ENCODE data around the gene BHLHE23. TPM values are rescaled to one million over a fixed set of nuclear protein-coding genes. Genes with fewer than 3 reads are reported as not detected.

BHLHE23 gene
- total RNA-seq, 1 donor, result not detected

DNA sequence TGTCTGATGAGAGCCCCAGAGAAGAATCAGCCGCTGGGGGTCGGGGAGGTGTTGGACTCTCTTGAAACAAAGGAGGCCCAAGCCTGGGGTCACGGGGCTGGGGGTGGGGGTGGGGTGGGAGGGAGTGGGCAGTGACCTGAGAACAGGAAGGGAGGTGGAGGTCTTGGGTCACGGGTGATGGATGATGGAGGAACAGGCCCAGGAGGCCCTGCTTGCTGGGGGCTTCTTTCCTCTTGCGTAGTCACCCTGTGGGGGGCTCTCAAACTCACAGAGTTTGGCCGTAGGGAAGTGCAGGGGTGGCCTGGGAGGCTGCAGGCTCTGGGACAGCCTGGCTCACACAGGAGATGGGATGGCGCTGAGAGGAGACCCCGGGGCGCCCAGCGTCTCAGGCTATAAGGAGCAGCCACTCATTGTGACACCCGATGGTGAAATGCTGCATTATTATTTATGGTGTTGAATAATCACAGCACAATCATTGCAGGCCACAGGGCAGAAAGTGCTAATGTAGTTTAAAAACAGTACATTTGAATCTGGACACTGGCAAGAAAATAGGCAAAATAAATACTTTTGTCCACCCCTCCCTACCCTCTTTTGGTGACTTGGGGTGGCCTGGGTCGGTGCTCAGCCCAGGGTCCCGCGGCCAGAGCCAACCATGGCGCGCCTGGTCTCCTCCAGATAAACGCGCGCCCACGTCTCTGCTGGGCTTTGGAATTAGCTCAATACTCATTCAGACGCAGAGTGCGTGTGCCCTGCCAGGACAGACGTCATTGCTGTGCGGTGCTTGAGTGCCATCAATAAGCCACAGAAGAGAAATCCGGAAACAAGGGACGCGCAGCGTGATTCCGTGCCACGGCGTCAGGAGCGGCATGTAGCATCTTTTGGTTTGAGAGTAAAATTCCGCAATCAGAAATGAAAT, 27.3 kb upstream of the BHLHE23 start:
- no peaks in the 10 kb centered on the region for H3K27me3 ChIP-seq (ENCODE audit: insufficient read depth, low read length)
- H3K9me3 ChIP-seq (ENCODE audit: low read depth, low read length), result no peaks in the 10 kb centered on the region
- H3K4me1 ChIP-seq (ENCODE audit: insufficient read depth, low read length), result peaks cover 3% of the 10 kb centered on the region
- no peak overlapping the region for H3K4me3 ChIP-seq (ENCODE audit: low read length)

DNA sequence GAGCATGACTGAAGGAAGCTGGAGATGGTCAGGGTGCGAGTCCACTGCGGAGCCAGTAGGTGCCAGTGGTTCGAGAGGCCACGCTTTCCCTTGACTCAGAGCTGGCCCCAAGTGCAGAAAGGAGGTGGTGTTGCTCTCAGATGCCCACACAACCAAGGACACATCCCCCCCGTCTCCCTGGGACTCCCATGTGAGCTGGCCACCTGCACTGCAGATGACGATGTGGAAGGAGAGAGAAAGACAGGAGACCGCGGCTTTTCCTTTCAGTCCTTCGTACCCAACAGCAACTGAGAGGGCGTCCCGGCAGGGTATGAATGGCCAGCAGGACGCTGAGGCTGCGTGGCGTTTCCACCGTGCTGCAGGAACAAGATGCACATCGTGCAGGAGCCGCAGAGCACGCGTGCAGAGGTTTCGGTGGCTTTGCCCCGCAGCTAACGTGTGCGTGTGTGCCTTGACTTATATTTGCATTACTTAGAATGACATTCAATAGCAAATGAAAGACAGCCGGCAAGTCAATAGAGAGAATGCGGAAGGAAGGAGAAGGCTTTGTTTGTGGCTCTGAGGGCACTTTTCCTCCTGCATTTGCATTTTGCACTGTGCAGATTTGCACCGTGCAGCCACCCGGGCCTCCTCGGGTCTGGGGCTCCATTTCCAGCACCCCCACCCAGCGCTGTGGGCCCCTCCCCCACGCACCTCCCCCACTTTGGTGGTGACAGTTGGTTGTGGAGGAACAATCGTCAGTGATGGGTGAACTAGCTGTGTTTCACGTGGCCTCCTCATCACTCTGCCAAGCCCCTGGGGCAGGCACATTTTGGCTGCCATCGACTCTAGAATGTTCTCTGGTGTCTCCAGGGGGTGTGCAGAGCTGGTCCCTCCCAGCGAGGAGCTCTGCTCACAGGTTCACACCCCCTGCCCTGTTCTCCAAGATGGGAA, 26.4 kb upstream of the BHLHE23 start:
- Histone ChIP-seq H3K4me1 (ENCODE audit: insufficient read depth, low read length) (peaks cover 3% of the 10 kb centered on the region), H3K9me3 (ENCODE audit: low read depth, low read length) (no peaks in the 10 kb centered on the region), H3K4me3 (ENCODE audit: low read length) (no peak overlapping the region), H3K27me3 (ENCODE audit: insufficient read depth, low read length) (peaks cover 2% of the 10 kb centered on the region)

DNA sequence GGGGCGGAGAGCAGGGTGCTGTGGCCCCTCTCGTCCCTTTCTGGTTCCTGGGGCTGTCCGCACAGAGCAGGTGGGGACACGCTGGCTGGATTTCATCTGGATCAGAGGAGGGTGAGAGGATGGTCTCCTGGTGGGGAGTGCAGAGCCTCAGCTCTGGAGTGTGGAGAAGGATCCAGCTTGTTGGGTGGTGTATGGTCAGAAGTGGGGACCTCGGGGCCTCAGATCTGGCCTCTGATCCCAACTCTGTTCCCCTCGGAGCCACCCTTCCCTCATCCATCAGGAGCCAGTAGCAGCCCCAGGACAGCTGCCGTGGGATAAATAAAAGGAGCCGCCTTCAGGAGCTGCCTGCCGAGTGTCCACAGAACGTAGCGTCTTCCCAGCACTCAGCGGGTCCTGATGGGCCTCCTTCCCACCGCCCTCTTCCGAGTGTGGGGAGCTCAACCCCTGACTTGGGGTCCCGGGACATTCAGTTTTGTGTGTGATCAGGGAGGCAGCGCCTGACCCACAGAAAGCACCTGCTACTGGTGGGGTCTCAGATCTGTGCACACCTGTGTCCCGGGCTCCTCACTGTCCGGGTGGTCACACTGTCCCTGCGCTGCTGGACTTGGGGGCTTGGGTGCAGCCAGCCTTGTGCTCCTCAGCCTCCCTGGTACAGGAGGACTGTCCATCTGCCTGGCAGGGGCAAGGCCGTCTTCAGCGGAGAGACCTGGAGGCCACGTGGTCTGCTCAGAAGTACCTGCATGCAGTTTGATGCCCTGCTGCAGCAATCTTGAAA, 25.4 kb upstream of the BHLHE23 start:
- Histone ChIP-seq H3K4me1 (ENCODE audit: insufficient read depth, low read length) (peaks cover 3% of the 10 kb centered on the region), H3K9me3 (ENCODE audit: low read depth, low read length) (no peaks in the 10 kb centered on the region), H3K4me3 (ENCODE audit: low read length) (no peak overlapping the region), H3K27me3 (ENCODE audit: insufficient read depth, low read length) (peaks cover 7% of the 10 kb centered on the region)

DNA sequence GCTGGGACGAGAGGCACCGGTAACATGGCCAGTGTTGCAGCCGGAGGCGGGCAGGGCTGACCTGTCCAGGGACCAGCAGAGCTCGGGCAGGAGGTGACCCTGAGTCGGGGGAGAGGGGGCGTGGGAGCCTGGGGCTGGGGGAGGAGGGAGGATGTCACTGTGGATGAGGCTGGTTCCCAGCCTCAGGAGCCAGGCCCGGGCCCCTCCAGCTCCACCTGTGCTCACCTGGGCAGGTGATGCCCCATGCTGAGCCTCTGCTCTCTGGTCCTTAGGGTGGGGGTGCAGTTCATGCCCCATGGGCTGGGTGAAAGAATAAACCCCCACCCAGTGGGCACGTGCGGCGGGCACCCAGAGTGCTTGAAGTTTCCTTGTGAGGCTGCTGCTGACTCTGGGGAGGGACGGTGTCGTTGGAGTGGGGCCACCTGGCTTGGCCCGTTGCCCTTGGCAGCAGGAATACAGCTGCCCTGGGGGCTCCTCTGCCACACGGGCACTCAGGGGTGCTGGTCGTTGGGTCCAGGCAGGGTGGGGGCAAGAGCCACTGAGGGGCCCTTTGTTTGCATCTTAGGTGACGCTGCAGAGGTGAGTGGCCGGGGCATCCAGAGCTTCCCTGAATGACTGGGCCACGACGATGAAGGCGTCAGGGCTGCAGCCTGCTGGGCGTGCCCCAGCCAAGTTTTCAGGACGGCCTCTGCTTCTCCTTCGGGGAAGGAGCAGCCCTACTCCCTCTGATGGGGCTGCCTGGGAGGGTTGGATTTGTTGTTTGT, 24.7 kb upstream of the BHLHE23 start:
- H3K9me3 ChIP-seq (ENCODE audit: low read depth, low read length), result no peaks in the 10 kb centered on the region
- peaks cover 3% of the 10 kb centered on the region for H3K4me1 ChIP-seq (ENCODE audit: insufficient read depth, low read length)
- no peak overlapping the region for H3K4me3 ChIP-seq (ENCODE audit: low read length)
- H3K27me3 ChIP-seq (ENCODE audit: insufficient read depth, low read length), result peaks cover 15% of the 10 kb centered on the region

DNA sequence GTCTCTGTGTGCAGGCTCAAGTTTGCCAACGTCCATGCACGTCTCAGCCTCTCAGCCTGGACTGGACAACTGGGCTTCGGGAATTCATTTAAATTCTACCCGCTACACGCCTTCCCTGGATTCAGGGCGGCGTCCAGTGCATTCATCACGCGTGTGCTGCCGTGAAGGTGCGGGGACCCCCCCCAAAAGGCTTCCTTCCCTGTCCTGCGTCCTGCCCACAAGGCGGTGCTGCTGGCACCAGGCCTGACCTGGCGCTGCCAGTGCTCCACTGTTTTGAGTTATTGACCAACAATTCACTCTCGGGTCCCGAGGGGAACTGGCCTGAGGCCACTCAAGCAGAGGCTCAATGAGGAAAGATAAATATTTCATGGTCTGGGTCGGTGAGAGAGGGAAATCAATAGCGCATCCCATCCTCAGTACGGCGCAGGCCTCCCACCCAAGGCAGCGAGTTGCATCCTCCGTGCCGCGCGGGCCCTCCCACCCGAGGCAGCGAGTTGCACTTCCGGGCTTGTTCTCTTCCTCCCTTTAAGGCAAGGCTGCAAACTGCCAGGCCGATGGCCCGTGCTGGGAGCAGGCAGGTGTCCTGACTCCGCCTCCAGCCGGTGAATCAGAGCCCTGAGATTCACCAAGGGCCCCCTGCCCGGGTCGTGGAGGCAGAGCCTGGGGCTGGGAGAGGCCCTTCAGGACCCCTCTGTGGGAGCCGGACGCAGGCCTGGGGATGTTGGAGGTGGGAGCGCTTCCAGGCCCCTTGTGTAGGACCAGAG, 22.8 kb upstream of the BHLHE23 start:
- no peak overlapping the region for H3K4me3 ChIP-seq (ENCODE audit: low read length)
- H3K4me1 ChIP-seq (ENCODE audit: insufficient read depth, low read length), result peaks cover 3% of the 10 kb centered on the region
- H3K9me3 ChIP-seq (ENCODE audit: low read depth, low read length), result no peaks in the 10 kb centered on the region
- H3K27me3 ChIP-seq (ENCODE audit: insufficient read depth, low read length), result peaks cover 26% of the 10 kb centered on the region

DNA sequence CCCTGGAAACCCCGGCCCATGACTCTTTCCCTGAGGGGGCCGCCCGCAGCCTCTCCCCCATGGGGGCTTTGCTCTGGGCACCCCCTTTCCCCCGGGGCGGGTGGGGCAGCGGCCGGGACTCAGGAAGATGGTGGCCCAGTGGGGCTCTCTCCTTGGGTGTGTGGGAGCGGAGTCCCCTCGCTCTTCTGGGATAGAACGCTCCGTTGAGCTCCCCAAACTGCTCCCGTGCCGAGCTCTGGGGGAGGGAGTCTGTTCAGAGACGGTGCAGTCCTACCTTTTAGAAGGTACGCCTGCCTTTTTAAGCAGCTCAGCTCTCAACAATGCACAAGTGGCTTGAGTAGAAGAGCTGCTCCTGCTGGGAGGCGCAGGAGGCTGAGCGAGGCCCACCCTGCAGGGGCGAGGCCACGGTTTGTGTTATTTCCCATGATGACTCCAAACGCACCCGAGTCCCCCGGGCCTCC, 21.7 kb upstream of the BHLHE23 start:
- Histone ChIP-seq H3K27me3 (ENCODE audit: insufficient read depth, low read length) (peaks cover 26% of the 10 kb centered on the region), H3K9me3 (ENCODE audit: low read depth, low read length) (no peaks in the 10 kb centered on the region), H3K4me3 (ENCODE audit: low read length) (no peak overlapping the region), H3K4me1 (ENCODE audit: insufficient read depth, low read length) (peaks cover 2% of the 10 kb centered on the region)

DNA sequence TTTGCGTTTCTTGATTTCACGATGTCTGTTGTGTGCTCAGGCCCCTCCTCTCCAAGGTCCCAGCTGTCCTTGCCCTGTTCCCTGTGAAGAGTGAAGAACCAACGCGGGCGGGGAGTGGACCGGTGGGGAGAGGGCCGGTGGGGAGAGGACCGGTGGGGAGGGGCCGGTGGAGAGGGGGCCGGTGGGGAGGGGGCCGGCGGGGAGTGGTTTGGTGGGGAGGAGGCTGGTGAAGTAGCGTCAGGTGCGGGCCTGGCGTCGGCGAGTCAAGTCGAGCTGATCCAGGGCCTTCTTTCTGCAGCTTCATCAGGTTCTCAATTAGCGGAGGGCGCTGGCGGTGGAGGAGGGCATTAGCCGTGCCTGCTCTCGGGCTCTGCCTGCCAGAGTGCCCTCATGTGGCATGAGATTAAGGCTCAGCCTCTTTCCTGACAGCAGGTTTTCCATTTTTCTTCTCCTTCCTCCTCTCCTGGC, 21.2 kb upstream of the BHLHE23 start:
- H3K27me3 ChIP-seq (ENCODE audit: insufficient read depth, low read length), result peaks cover 26% of the 10 kb centered on the region

DNA sequence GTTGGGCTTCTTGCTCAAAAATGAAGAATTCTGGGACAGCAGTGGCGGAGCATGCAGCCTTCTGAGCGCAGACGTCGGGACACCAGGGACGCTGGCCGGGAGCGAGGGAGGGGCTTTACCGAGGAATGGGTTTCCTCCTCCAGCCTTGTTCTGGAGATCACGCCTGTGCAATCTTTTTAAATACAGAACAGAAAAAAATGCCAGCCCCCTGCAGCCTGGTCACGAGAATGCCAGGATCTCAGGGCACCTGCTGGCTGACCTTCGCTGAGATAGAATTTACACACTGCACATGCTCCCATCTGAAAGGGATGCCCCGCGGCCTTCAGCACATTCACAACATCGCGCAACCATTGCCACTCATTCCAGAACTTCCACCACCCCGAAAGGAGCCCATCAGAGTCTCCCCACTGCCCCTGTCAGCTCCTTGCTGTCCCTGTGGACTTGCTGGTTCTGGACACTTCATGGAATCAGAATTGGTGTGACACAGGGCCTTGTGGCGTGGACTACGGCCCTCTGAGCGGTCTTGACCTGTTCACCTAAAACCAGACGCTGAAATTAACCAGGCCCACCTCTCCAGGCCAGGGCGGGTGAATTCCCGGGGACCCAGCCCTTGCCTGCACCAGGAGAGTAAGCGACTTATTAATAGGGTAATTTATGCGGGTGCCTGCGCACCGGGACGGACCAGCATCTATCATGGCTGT, 20.6 kb upstream of the BHLHE23 start:
- H3K9me3 ChIP-seq (ENCODE audit: low read depth, low read length), result no peaks in the 10 kb centered on the region
- no peak overlapping the region for H3K4me3 ChIP-seq (ENCODE audit: low read length)
- no peaks in the 10 kb centered on the region for H3K4me1 ChIP-seq (ENCODE audit: insufficient read depth, low read length)
- H3K27me3 ChIP-seq (ENCODE audit: insufficient read depth, low read length), result peaks cover 26% of the 10 kb centered on the region

More for the DNA sequence above, 21.2 kb upstream of the BHLHE23 start:
- Histone ChIP-seq H3K4me3 (ENCODE audit: low read length) (no peak overlapping the region), H3K4me1 (ENCODE audit: insufficient read depth, low read length) (no peaks in the 10 kb centered on the region), H3K9me3 (ENCODE audit: low read depth, low read length) (no peaks in the 10 kb centered on the region)

DNA sequence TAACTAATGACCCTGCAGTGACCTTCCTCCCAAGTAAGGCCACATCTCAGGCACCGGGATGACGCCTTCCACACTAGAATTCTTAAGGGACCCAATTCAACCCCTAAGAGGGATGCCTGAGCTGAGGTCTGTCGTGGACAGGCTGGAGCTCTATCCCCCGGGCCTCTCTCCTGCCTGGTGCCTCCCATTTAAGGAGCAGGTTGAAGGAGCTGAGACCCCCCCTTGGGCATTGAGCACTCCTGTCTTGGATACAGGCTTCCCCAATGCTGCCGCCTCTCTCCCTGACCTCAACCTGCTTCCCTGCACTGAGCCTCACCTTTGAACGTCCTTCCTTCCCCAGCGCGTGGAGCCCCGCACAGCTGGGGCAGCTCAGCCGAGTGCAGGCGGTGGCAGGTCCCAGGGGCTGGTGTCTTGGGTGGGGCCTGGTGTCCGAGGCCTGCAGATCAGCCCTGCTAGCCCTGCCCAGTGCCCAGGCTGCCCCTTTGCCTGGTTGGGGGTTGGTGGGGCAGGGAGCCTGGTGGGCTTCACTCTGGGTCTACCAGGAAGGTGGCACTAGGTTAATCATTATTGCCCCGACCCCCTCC, 19.9 kb upstream of the BHLHE23 start:
- Histone ChIP-seq H3K4me1 (ENCODE audit: insufficient read depth, low read length) (no peaks in the 10 kb centered on the region), H3K27me3 (ENCODE audit: insufficient read depth, low read length) (peaks cover 26% of the 10 kb centered on the region), H3K4me3 (ENCODE audit: low read length) (no peak overlapping the region), H3K9me3 (ENCODE audit: low read depth, low read length) (no peaks in the 10 kb centered on the region)

DNA sequence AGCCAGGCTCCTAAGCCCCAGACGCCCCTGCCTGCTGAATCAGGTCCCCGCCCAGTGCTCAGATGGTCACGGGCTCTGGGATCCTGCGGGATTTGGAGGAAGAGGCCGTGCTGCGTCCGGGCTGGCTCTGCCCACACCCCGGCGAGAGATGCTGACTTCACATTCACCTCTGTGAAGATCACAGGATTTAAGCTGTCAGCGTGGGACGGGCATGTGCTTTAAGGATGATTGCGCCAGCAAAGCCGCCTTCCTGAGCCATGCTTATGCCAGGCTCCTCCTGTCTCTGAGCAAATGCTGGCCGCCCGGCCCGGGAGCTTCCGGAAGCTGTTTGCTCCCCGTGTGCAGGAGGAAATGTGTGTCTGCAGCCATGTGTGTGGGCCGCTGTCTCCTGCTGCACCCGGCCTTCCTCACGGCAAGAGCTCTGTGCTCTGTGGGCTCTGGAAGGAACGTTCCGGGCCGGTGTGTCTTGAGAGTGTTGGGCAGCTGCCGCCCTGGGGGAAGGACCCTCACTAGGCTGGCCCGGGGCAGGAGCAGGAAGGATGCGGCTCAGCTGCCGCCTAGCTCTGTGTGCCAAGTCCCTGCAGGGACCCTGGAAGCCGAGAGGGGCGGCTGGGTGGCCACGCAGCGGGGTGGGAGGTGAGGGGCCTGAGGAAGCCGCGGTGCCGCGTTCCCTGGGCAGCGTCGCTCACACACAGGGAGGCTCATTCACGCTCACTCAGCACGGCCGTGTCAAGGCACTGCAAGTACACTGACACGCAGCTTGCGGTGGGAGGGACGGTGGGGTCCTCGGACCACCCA, 19.0 kb upstream of the BHLHE23 start:
- H3K4me3 ChIP-seq (ENCODE audit: low read length), result no peak overlapping the region
- H3K27me3 ChIP-seq (ENCODE audit: insufficient read depth, low read length), result peaks cover 26% of the 10 kb centered on the region
- no peaks in the 10 kb centered on the region for H3K9me3 ChIP-seq (ENCODE audit: low read depth, low read length)
- no peaks in the 10 kb centered on the region for H3K4me1 ChIP-seq (ENCODE audit: insufficient read depth, low read length)

DNA sequence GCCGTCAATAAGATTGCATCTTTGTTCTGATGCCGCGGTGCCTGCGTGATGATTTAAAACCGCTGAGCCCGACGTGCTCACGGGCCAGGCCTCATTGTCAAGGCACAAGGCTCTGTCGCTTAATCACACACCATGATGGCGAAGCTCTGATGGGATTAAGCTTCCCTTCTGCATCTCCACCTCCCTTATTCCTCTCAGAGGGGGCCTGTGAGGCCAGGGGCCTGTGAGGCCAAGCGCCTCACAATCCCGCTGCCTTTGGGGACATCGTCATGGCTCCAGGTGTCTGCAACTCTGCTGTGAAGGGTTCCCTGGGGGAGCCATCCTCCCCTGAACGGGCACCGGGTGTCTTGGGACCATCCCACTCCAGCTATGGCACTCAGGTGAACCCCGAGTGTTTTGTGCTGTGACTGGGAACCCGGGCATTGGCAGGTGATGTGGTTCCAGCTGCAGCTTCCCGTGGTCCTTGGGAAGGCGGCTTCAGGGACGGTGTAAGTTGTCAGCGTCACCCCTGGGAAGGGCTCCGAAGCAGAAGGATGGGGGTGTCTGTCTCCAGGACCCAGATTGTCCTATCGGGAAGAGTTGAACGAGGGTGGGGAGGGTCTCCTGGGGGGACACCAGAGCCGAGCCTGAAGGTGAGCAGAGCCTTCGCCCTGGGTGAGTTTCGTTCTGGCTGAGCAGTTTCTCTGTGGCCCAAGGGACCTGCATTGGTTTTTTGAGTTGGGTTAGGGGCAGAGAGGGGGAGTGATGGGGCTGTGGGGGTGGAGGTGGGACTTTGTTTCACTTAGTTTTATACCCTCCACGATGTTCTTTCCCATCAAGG, 18.0 kb upstream of the BHLHE23 start:
- H3K27me3 ChIP-seq (ENCODE audit: insufficient read depth, low read length), result peaks cover 26% of the 10 kb centered on the region
- no peaks in the 10 kb centered on the region for H3K4me1 ChIP-seq (ENCODE audit: insufficient read depth, low read length)
- no peak overlapping the region for H3K4me3 ChIP-seq (ENCODE audit: low read length)
- H3K9me3 ChIP-seq (ENCODE audit: low read depth, low read length), result no peaks in the 10 kb centered on the region
